Inflammatory macrophage (primary cell): ENCODE results near the gene COL11A1.
"Not testable (repeated sequence)": the region's sequence is repeated elsewhere in the genome, so short reads cannot be mapped to it uniquely, and the experiment has no call there.

Source experiments
- DNase-seq, 2 donors: peaks; one replicate each; pipeline ENCODE4 v3.0.0-alpha.2; 2020 to 2022

Gene COL11A1

DNA sequence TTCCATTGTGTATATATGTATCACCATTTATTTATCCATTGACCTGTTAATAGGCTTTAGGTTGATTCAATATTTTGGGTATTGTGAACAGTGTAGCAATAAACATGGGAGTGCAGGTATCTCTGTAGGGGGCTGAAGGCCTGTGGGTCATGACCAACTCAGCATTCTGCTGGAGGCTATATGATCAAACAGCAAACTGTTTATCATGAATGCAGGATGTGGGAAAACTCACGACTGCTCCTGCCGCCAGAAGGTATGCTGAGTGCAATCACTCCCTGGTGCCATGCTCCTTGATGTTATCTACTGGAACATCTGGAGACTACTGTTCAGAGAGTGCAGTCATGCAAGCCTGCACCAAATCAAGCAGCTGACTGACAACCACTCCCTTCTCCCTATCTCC is 275.2 kb downstream of the COL11A1 start:
- DNase-seq: no peak

- not testable (repeated sequence) for DNase-seq
These were observed 281.6 kb downstream of the COL11A1 start for GRCh38 chr1:102826706-102827105.
